BE2C (cell line): ENCODE measurements around the gene FAM151A.

Source experiments
- DNase-seq: peaks from one replicate; pipeline ENCODE4 v3.0.0-alpha.2; 2020
- H3K27me3 ChIP-seq: fragments of 250-450 bp; sonication (Bioruptor Pico); 2 replicates; pipeline ENCODE4 v1.5.1; 2020; ENCODE audit warnings: mild to moderate bottlenecking
- H3K36me3 ChIP-seq: fragments of 250-450 bp; sonication (Bioruptor Pico); 2 replicates; pipeline ENCODE4 v1.5.1; 2020; ENCODE audit warnings: mild to moderate bottlenecking
- H3K4me1 ChIP-seq: fragments of 250-450 bp; sonication (Bioruptor Pico); 2 replicates; pipeline ENCODE4 v1.5.1; 2020
- H3K4me3 ChIP-seq: 2 replicates; pipeline ENCODE4 v1.5.1; 2011; ENCODE audit warnings: low read depth, low read length
- H3K9me3 ChIP-seq: fragments of 250-450 bp; sonication (Bioruptor Pico); 2 replicates; pipeline ENCODE4 v1.5.1; 2020
- TF ChIP-seq, protein P1 (sequence below): IDR thresholded peaks from 2 replicates; pipeline ENCODE4 v1.5.1; 2012; ENCODE audit warnings: mild to moderate bottlenecking, low read depth, low read length

FAM151A gene

DNA sequence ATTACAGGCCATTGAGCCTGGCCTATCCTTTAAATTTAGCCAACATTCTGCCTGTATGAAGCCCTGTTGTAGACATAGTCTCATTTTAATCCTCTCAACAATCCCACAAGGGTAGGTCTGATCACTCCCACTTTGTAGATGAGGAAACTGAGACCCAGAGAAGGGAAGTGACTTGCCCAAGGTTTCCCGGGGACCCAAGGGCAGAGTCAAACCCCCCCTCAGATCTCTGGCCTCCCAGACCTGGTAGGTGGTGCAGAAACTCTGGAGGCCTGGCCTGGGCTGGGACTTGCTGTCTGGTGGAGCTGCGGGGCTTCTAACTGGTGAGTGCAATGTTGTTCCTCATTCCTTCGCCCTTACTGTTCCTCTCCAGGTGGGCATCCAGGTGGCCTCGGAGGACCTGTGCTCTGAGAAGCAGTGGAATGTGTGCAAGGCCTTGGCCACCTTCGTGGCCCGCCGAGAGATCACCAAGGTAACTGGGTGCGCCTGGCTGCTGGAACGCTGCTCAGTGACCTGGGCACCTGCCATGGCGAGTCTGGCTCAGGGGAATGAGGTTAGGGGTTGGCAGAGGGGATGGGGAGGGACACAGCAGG, 29.7 kb downstream of the FAM151A start:
- H3K36me3 ChIP-seq, result no peaks in the 10 kb centered on the region
- no peaks in the 10 kb centered on the region for H3K9me3 ChIP-seq
- no peaks in the 10 kb centered on the region for H3K27me3 ChIP-seq
- no peak for DNase-seq
- no peak overlapping the region for H3K4me3 ChIP-seq
- H3K4me1 ChIP-seq, result no peaks in the 10 kb centered on the region
- TF ChIP-seq, protein P1, sequence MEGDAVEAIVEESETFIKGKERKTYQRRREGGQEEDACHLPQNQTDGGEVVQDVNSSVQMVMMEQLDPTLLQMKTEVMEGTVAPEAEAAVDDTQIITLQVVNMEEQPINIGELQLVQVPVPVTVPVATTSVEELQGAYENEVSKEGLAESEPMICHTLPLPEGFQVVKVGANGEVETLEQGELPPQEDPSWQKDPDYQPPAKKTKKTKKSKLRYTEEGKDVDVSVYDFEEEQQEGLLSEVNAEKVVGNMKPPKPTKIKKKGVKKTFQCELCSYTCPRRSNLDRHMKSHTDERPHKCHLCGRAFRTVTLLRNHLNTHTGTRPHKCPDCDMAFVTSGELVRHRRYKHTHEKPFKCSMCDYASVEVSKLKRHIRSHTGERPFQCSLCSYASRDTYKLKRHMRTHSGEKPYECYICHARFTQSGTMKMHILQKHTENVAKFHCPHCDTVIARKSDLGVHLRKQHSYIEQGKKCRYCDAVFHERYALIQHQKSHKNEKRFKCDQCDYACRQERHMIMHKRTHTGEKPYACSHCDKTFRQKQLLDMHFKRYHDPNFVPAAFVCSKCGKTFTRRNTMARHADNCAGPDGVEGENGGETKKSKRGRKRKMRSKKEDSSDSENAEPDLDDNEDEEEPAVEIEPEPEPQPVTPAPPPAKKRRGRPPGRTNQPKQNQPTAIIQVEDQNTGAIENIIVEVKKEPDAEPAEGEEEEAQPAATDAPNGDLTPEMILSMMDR, result no peak

DNA sequence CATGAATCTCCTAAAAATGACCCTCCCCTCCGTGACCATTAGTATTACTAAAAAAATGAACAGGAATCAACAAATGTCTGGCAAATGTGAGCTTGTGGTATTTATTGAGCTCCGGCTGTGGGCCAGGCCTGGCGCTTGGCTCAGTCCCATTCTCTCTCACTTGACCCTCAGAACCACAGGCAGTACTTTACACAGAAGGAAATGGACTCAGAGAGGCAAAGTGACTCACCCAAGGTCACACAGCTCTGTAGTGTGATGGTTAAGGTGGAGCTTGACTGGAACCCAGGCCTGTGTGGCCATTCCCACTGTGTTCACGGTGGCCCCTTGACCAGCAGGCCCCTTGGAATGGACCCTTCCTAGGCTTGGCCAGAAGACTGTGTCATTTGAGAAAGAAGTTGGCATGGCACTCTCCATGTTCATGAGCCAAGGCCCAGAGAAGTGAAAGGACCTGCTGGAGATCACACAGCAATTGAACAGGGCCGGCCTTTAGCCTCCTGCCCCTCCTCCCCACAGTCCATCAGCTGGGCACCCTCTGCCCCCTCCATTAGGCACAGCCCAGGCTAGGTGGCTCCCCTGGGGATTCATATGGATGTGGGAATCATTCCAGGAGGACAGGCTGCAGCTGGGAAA, 32.1 kb downstream of the FAM151A start:
- H3K27me3 ChIP-seq, result no peaks in the 10 kb centered on the region
- no peaks in the 10 kb centered on the region for H3K9me3 ChIP-seq
- no peak overlapping the region for H3K4me3 ChIP-seq
- H3K4me1 ChIP-seq, result no peaks in the 10 kb centered on the region
- H3K36me3 ChIP-seq, result no peaks in the 10 kb centered on the region
- no peak for DNase-seq
- TF ChIP-seq, protein P1, result no peak

GRCh38 chr1:54588377-54588776, 34.9 kb downstream of the FAM151A start:
- Histone ChIP-seq H3K36me3 (no peaks in the 10 kb centered on the region), H3K4me1 (no peaks in the 10 kb centered on the region), H3K27me3 (no peaks in the 10 kb centered on the region), H3K4me3 (no peak overlapping the region), H3K9me3 (no peaks in the 10 kb centered on the region)
- TF ChIP-seq, protein P1, result no peak
- no peak for DNase-seq

- no peaks in the 10 kb centered on the region for H3K27me3 ChIP-seq
- no peak for DNase-seq
- TF ChIP-seq, protein P1, result no peak
- H3K4me1 ChIP-seq, result no peaks in the 10 kb centered on the region
- no peak overlapping the region for H3K4me3 ChIP-seq
- no peaks in the 10 kb centered on the region for H3K9me3 ChIP-seq
- H3K36me3 ChIP-seq, result no peaks in the 10 kb centered on the region
Observed at GRCh38 chr1:54585181-54586066, 37.9 kb downstream of the FAM151A start.

GRCh38 chr1:54584575-54584974, 38.8 kb downstream of the FAM151A start:
- Histone ChIP-seq H3K4me3 (no peak overlapping the region), H3K9me3 (no peaks in the 10 kb centered on the region), H3K27me3 (no peaks in the 10 kb centered on the region), H3K4me1 (no peaks in the 10 kb centered on the region), H3K36me3 (no peaks in the 10 kb centered on the region)
- TF ChIP-seq, protein P1, result no peak
- DNase-seq, result no peak
